HG02623 (cell line): ENCODE results near the gene AIFM3.
"Not testable (repeated sequence)": the region's sequence is repeated elsewhere in the genome, so short reads cannot be mapped to it uniquely, and the experiment has no call there.

Experiments used
- ATAC-seq: cut with Tn5 transposase; IDR thresholded peaks from one replicate; pipeline ENCODE4 v1.9.1; 2021; ENCODE audit warnings: moderate library complexity; ENCODE audit not compliant: unreplicated experiment

Gene AIFM3

DNA sequence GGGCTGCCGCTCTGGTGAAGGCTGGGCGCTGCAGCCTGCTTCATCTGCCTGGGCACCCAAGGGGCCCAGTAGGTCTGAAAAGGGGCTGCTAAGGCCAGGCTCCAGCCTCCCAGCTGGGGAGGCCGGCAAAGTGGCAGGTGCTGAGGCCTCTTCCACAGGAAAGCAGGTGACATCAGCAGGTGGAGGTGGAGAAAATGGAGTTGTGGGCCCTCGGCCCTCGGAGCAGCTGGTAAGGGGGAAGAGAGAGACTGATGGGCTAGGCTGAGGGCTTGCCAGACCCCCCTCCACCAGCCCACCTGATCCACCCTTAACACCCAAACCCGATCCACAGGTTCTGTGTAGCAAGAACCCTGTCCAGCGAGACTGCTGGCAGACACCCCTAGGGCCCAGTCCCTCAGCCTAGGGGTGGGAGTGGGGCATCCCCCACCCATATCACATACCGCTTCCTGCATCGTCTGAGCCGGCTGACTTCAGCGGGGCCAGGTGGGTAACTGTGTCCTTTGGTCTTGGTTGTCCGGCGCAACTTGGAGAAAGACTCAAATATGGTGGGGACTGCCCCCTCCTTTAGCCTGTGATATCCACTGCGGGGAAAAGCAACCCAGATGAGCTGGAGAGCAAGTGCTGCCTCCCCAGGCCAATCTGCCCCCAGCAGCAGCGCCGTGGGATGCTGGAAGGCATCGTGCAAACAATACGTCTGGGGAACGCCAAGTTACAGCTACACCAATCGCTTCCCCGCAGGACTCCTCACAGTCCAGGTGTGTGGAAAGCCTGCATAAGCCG lies 33.3 kb downstream of the AIFM3 start:
- no peak for ATAC-seq

DNA sequence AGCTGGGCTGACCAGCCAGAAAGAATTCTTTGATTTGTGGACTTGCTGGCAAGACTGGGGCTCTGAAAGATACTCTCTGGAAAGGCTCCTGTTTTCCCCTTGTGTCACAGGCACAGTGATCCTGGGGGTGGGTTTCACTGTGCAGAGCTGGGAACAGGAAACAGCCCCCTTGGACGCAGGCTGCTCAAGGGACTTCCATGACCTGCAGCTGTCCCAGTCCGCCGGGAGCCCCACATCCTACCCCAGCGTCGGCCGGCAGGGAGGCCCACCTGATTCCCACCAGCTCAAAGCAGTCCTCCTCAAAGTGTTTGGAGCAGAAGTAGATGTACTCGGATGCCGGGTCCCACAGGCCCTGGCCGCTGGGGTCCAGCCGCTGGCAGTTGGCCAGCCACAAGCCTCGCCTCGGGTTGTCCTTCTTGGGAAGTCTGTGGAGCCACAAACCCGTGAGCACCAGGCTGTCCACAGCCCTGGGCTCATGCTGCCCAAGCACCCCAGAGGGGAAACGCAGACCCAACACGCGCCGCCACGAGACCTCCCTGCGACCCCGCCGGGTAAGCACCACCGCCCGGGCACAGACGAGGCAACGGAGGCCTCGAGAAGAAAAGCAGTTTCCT lies 34.0 kb downstream of the AIFM3 start:
- no peak for ATAC-seq

- ATAC-seq = peak; percentile 87
Observed at GRCh38 chr22:21001601-21002325, 34.7 kb downstream of the AIFM3 start, which contains the start of gene THAP7. Gene THAP7 (minus strand): TSS chr22:21002118. CDS start chr22:21001911, 207 bp downstream.

GRCh38 chr22:21003782-21004181 lies 36.7 kb downstream of the AIFM3 start:
- ATAC-seq = no peak

- not testable (repeated sequence) for ATAC-seq
Observed at GRCh38 chr22:21009208-21009607, 42.2 kb downstream of the AIFM3 start.

DNA sequence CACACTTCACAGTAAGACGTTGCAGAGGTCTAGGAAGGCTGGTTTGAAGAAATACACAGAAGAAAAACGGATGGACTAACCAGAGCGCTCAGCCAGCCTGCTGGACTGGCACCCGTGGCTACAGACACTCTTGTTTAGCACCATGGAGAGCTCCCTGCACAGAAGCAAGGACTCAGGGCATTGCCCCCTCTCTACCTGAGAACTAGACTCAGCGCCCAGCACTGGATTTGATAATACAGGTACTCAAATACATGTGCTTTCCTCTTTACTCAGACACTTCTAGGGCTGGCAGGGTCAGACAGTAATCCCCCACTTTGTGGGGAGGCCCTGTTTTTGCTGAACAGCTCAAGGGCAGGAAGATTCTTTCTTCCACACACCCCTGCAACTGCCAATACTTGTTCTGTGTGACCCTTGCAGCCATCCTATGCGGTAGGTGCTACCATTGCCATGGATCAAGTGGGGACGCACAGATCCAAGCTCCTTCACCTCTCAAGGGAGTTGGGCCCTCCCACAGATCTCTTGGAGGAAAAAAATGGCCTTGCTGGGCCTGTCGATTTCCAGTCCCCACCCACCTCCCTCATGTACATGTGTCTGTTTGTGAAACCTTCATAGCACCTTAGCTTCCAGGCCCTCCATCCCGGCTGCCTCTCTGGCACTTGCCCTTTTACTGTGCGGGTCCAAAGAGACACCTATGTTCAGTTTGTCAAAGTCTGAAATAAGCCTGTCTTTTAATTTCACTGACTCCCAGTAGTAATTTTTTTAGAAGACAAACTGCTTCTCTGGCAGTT lies 42.8 kb downstream of the AIFM3 start:
- no peak for ATAC-seq

DNA sequence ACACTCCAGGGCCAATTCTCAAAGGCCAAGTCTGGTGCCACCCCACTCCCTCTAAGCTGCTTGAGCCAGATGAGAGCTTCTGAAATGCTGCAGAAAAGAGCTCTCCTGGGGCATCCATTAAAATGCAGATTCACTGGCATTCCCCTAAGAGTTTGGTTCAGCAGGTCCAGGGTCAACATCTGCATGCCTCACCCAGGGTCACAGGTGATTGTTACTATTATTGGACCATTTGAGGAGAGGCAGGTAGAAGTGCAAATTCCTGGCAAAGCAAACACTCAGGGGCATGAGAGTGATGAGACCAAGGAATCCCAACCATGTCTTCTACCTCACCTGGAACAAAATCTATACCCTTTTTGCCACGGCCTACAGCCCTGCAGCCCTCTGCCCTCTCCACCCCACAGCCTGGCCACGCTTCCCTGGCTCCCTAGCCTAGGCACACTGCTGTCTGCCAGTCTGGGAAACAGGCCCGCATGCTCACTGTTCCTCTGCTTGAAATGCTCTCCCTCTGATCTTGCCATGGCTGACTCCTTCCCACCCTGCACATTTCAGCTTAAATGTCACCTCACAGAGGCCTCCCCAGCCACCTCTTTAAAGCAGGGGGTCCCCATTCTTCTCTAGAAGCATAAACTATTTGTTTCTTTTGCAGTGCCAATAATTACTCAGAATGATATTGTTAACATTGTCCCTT lies 43.5 kb downstream of the AIFM3 start:
- ATAC-seq = no peak

DNA sequence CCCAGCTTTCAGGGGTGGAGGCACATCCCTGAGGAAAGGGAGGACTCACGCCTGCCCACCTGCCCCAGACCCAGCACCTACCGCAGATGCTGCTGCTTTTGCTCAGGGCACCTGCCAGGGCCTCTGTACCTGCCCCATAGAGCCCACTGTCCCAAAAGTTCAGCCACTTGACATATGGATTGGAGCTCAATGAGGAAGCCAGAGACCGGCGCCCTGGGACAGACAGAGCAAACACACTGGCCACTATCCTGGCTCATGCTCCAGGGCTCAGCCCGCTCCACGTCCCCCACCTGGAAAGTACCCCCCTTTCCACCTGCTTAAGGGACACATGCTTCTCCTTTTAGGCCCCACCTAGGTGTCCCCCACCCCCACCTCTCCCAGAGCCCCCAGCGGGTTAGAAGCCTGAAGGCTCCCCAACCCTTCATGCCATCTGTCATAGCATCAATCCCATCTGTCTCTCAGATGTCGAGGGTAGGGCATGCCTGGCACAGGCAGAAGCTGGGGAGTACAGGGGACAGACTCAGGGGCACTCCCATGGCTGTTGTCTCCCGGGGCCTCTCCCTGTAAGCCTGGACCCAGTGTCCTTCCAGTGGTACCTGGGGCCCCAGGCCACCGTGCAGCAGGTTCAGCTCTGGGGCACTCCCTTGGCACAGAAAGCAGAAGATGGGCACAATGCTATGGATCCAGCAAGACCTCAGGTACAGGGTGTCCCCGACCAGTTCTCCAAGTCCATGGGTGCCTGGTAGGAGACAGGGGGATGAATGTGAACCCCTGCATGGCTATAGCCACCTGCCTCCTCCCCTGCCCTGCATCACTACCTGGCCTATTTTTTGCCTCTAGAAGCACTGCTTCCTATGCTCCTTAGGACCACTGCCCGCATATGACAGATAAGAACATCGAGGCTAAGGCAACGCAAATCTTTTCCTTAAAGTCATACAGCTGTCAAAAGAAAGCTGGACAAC lies 45.7 kb downstream of the AIFM3 start:
- no peak for ATAC-seq

GRCh38 chr22:21013657-21014201 lies 46.7 kb downstream of the AIFM3 start:
- no peak for ATAC-seq

DNA sequence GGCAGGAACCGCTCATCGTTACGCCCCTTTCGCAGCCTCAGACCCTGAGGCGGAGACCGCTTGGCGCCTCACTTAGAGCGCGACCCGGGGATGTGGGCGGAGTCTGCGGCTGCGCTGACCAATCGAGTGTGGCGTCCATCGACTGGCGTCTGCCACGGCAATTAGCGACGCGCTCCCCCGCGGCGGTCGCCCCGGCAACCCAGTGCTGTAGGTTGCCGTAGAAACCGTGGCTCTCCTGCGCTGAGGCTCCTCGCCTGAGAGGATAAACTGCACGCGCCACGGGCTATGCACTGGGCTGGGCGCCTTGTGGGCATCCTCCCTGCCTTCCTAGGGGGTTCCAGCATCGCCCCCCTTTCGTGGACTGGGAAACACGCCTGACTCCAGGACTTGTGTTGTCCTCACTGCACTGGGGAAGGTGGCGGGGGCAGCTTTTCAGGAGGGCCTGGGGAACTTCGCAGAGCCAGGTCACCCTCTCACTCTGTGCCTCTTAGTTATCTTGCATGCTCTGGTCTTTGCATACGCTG lies 47.2 kb downstream of the AIFM3 start:
- peak; percentile 77 for ATAC-seq

GRCh38 chr22:21014726-21015465 lies 47.8 kb downstream of the AIFM3 start, which contains the start of gene P2RX6:
Gene P2RX6 (plus strand): TSS chr22:21015165. CDS start chr22:21015175, 10 bp downstream.
- ATAC-seq = no peak

- ATAC-seq = no peak
Observed at GRCh38 chr22:21015466-21016006, 48.5 kb downstream of the AIFM3 start.

DNA sequence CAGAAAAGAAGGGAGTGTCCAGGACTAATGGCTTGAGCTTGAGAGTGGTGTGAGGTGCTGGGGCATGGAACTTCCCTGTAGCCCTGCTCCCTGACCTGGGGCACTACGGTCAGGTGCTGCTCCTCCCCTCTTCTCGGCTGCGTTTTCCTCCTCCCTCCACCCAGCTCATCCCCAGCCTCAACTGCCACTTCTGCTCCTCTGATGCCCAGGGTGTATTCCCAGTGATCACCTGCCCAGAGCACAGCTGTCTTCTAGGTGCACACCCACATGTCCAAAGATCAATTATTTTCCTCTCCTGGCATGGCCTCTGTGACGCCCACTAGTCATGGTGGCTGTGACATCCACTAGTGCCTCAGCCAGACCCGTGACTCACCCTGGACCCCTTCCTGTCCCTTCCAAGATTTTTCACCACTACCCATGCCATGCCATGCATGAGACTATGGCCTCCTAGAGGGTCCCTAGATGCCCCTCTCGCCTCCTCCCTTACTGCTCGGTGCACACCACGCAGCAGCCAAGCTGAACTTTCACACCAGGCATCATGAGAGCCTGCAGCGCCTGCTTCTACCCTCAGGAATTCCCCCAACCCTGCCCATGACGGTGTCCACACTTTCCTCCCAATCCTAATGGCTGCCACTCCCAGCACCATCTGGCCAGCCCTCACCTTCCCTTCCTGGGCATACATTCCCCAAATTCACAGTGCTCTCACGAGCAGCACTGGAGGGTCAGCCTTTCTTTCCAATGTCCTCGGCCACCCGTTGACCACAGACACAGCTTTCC lies 49.8 kb downstream of the AIFM3 start:
- ATAC-seq = no peak

- no peak for ATAC-seq
Observed at GRCh38 chr22:21018314-21018713, 51.3 kb downstream of the AIFM3 start.

GRCh38 chr22:21020802-21021429 lies 53.9 kb downstream of the AIFM3 start:
- no peak for ATAC-seq

DNA sequence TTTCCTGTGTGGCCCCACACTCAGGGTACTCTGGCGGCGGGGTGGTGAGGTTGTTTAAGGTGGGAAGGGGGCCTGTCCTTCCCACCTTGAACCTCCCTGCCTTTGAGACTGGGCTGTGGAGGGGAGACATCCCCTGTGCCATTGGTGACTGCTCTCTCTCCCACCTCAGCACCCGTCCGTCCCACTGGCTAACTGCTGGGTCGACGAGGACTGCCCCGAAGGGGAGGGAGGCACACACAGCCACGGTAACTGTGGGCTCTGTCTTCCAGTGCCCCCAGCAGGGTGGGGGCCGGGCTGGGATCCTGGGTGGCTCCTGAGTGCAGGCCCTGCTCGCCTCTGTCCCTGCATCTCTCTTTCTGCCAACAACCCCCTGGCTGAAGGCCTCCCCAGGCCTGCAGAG lies 55.5 kb downstream of the AIFM3 start:
- ATAC-seq = no peak
